GM21360 (cell line): ENCODE measurements around the gene SRCAP.

Experiments used
- ATAC-seq: cut with Tn5 transposase; IDR thresholded peaks from one replicate; pipeline ENCODE4 v1.9.1; 2021; ENCODE audit warnings: mild to moderate bottlenecking, moderate library complexity; ENCODE audit not compliant: unreplicated experiment

The SRCAP gene

DNA sequence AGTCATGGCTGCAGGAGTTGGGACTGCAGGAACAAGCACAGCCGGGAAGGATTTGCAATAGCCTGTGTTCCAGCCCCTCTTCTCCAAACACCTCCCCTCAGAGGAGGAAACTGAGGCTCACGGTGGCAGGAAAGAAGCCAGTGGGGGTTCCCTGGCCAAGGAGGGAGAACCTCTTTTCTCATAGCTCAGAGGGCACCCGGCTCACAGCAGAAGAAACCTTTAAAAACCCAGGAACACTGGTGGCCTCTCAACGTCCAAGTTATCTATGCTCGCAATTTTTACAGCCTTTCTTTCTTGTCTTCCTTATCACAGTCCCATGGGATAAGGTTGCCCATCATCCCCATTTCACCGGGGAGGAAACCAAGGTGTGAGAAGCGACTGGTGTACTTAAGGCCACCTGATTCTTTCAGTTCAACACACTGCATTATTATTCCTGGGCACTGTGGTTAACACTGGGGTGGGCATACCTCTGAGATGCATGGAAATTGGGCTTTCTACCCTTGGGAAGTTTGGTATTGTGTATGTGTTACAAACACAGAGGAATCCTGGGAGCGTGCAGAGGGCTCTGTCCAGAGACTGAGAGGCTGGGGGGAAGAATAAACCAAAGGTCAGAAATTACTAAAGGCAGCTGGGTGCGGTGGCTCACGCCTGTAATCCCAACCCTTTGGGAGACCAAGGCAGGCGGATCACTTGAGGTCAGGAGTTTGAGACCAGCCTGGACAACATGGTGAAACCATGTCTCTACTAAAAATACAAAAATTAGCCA, 88.8 kb downstream of the SRCAP start:
- no peak for ATAC-seq
